HS-5 (cell line): ENCODE data around the gene ATF7.

Source experiments
- DNase-seq: peaks from one replicate; pipeline ENCODE4 v3.0.0-alpha.2; 2012; ENCODE audit warnings: low read depth

The ATF7 gene

DNA sequence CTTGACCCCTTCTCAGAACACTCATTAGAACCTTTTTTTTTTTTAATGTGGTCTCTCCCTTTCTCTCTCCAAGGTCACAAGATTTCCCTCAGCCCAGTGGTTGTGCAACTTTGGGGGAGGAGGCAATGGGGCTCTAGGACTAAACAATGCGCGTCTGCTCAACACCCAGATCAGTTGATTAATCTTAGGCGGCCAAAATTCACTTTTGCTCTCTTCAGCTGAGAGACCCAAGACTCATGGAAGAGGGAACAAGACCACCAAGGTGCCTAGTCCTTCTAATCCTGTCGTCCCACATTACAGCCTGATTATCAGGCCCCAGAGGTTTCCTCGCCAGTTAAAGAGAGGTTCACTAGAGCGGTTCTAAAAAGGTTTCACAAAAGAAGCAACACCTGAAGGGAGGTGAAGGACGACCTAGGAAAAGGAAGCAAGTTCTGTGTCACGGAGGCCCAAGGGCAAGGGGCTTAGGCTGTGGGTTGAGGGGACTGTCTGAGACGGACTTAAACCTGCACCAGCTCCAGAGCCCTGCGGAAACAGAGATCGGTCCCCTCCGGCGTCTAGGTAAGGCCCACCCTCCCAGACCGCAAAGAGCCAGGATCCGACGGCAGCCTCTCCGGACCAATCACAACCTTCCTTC is 125.9 kb downstream of the ATF7 start:
- no peak for DNase-seq

- DNase-seq: no peak
Observed at GRCh38 chr12:53499266-53500141, 126.7 kb downstream of the ATF7 start, which contains the start of gene MAP3K12. Gene MAP3K12 (minus strand): TSS chr12:53499458. CDS start chr12:53487391, 12,067 bp downstream.

GRCh38 chr12:53498235-53498630 is 127.9 kb downstream of the ATF7 start:
- DNase-seq: no peak

DNA sequence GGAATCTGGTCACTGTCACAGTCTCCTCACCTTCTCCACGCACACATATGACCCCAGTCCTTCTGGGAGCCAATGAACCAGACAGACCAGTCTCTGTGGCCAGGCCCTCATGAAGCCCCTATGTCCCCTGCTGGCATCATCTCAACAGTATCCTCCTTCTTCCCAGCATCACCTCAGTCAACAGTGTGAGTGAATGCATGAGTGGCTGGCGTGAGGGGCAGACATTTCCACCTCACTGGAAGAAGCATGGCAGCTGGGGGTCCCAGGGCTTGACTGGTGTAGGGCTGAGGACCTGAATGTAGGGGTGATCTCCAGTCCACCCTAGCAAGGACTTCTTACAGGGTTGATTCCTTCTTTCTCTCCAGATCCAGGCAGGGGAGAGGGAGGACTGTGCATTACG is 128.7 kb downstream of the ATF7 start:
- DNase-seq: no peak

GRCh38 chr12:53496752-53497032 is 129.5 kb downstream of the ATF7 start:
- no peak for DNase-seq

GRCh38 chr12:53495903-53496751 is 130.1 kb downstream of the ATF7 start:
- no peak for DNase-seq

GRCh38 chr12:53493610-53494391 is 132.4 kb downstream of the ATF7 start:
- DNase-seq: no peak

DNA sequence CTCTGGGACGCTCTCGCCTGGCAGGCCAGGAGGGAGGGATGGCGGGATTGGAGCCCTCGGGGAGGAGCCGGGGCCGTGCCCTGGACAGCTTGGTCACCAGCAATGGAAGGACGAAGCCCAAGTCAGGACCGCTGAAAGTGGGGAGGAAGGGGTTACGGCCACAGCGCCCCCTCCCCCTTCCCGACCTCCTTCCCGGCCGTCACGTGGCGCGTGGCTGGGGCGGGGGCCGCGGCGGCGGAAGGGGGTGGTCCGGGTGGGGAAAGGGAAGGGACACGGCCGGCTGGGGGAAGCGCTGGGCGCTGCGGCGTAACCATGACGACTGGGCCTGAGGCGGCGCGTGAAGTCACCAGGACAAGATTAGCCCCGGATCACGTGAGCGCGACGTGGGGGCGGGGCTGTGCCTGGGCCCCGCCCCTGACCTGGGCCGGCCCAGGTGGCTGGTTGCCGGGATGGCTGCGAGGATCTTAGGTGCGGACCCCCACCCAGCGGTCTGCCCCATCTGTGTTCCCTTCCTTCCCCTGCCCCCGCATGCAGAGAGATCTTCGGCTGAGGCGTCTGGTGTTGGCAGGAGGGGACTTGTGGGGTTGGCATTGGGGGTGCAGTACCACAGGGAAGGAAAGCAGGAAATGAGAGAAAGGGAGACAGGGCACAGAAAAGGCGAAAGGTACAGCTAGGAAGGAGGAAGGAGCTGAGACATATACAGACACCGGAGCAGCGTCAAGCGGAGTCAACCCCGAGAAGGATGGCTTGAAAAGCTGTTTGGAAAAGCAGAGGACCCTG is 133.2 kb downstream of the ATF7 start:
- DNase-seq: no peak

- no peak for DNase-seq
Observed at GRCh38 chr12:53492188-53492587, 134.0 kb downstream of the ATF7 start.

GRCh38 chr12:53489242-53489864 is 136.8 kb downstream of the ATF7 start:
- no peak for DNase-seq

GRCh38 chr12:53486736-53487487 is 139.3 kb downstream of the ATF7 start:
- DNase-seq: no peak

GRCh38 chr12:53485955-53486735 is 140.0 kb downstream of the ATF7 start:
- no peak for DNase-seq

DNA sequence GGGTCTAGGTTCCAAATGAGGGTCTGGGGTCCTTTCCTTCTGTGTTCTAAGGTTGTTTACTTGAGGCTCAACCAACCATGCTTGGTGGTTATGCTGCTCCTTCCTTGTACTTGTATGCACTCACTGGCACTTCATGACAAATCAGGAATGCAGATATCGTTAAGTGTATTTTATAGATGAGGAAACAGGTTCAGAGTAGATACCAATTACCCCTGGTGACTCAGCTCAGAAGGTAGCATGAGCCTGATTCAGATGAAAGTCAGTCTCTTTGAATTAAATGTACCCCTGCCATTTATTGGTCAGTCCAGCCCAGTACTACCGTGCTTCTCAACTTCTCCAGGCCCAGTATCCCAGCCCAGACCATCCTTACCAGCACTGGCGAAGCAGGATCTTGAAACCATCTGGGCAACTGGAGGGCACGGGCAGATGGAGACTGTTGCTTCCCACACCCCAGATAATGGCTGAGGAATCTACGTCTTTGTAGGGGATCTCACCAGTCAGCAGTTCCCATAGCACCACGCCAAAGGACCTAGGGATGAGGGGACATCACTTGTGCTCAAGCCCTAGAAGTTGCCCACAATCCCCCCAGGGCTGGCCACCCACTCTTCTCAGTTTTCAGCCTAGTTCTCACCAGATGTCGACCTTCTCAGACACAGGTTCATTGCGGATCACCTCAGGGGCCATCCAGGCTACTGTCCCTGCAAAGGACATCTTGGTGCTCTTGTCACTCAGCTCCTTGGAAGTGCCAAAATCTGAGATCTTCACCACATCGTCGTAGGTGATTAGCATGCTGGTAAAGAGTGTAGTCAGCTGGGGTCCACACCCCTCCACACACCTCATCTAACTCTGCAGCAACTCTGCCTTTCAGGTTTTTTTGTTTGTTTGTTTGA is 141.3 kb downstream of the ATF7 start:
- no peak for DNase-seq

DNA sequence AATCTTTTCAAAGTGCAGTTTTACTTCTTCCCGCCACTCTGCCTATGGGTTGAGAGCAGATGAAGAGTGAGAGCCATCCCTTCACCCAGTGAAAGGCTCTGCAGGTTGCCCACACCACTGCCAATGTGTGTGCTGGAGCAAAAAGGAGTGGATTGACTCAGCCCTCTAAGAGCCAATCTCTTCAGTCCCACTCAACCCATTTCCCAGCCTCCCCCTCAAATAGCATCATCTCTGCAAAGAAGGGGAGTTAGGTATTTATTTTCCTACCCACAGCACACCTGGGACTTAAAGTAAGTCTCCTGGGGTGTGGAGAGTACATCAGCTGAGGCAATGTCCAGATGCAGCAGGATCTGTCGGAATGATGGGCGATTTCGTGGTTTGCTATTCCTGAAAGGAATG is 142.2 kb downstream of the ATF7 start:
- DNase-seq: no peak

GRCh38 chr12:53483225-53483978 is 142.8 kb downstream of the ATF7 start:
- DNase-seq: no peak

- DNase-seq: no peak
Observed at GRCh38 chr12:53482626-53483168, 143.5 kb downstream of the ATF7 start.
